ENCODE data around the gene TMEM181.

DNA sequence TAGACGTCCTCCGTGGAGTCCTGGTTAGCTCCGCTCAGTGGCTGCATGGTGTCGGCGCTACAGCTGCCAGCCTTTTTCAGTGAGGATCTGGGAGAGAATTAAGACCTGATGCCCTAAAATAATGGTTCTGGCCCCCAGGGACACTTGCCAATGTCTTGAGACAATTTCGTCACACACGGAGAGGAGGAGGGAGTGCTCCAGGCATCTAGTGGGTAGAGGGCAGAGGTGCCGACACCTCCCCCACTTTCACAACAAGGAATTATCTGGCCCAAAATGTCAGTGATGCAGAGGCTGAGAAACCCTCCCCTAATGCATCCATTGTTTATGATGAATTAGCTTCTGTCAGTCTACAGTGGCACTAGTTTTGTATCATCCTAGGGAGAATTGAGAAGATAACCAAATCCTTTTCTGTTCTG is 24.4 kb downstream of the TMEM181 start:
- TF ChIP-seq, protein P1, sequence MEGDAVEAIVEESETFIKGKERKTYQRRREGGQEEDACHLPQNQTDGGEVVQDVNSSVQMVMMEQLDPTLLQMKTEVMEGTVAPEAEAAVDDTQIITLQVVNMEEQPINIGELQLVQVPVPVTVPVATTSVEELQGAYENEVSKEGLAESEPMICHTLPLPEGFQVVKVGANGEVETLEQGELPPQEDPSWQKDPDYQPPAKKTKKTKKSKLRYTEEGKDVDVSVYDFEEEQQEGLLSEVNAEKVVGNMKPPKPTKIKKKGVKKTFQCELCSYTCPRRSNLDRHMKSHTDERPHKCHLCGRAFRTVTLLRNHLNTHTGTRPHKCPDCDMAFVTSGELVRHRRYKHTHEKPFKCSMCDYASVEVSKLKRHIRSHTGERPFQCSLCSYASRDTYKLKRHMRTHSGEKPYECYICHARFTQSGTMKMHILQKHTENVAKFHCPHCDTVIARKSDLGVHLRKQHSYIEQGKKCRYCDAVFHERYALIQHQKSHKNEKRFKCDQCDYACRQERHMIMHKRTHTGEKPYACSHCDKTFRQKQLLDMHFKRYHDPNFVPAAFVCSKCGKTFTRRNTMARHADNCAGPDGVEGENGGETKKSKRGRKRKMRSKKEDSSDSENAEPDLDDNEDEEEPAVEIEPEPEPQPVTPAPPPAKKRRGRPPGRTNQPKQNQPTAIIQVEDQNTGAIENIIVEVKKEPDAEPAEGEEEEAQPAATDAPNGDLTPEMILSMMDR (IDR thresholded peaks at IDR 0.05), result no peak
- TF ChIP-seq EZH2 (IDR thresholded peaks at IDR 0.05), result no peak
